RPMI7951 (cell line): Measurements from ENCODE around the gene SLC11A2. TPM values are rescaled to one million over a fixed set of nuclear protein-coding genes. Genes with fewer than 3 reads are reported as not detected.
"Not testable (repeated sequence)": the region's sequence is repeated elsewhere in the genome, so short reads cannot be mapped to it uniquely, and the experiment has no call there.

Experiments
- DNase-seq: peaks from one replicate; pipeline ENCODE4 v3.0.0-alpha.2; 2012; ENCODE audit warnings: low read depth
- total RNA-seq: library from RNA; depleted of rRNA; stranded (reverse); fragments of >200 nt; shearing (Covaris generic); gene quantifications from 2 replicates; pipeline ENCODE4 v1.2.3, GENCODE V29; 2014

SLC11A2 gene
- total RNA-seq, 1 experiment from 2014 or later: 28.8 TPM

DNA sequence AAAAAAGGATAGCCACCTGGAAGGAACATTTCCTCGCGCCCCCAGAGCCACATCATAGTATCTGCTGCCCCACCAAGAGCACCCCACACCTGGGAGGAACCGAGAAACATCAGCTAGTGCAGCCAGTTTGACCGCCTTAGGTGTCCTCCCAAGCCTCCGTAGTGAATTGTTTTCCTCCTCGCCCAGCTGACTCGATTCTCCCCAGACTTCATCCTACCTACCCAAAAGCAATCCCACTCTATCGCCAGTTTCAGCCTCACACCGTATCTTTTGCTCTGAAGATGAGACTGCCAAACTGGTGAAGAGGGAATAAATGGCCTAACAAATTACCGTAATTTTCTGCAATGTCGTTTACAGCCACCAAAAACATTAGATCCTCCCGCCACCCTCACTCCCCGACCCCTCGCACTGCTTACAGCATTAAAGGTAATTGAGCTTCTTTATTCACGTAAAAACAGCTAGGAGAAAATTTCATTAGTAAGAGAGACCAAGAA is 1.2 kb upstream of the SLC11A2 start:
- no peak for DNase-seq

DNA sequence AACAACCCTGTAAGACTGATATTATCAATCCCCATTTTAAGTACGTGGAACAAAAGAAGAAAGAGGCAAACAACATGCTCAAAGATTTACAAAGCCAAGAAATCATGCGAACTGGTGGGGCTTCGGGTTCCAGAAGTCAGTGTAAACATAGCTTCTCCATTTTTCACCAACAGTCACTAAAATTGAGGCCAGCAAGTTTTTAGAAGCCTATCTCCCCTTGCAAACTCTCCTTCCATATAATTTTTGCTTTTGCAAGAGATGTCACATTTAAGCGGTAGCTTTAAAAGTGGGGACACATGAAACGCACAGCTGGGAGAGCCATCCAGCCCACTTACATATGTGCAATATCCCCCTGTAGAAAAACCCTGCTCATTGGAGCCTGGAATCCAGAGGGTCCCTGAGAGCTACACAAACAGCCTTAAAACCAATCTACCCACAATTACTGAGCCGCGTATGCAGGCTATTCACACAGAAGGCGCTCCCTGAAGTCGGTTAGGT is 797 bp downstream of the SLC11A2 start:
- no peak for DNase-seq

DNA sequence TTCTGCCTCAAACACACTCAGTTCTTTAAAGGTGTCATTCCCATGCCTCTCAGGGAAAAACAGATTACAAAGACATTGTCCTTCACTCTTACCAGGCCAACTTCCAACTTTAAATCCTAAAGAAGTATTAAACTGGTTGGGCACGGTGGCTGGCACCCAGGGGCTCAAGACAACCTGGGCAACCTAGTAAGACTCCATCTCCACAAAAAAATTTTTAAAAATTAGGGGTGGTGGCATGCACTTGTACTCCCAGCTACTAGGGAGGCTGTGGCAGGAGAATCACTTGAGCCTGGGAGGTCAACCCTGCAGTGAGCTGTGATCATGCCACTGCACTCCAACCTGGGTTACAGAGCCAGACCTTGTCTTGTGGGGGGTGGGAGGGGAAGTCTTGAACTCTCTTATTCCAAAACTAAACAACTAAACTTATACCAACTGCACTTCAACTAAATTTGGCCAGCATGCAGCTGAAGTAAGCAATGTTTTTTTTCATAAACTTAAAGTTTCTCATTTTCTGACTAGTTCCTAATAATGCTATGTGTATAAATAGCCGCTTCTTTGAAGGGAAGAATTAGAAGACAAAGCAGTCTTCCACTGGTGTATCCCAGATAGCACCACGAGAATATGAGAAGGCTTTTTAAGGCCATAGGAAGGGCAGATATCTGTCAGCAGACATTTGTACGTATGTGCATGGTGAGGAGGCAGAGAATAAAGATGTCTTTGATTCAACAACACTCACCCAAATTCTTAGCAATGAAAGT is 2.4 kb downstream of the SLC11A2 start:
- peak; percentile 7 for DNase-seq

DNA sequence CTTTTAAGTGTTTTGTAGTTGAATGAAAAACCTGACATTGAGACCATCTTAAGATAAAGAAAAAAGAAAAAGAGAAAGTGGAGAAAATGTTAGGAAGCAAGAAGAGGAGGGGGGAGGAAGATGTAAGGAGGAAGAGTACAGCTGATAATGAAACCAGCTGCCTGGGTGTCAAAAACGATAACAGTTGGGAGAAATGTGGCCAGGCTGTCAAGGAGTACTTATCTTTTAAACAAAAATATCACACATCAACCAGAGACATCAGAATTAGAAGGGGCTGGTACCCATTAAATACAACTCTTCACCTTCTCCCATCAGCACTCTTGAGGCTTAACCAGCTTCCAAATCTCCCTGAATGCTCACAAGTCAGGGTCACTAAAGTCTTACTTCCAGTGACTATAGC is 4.5 kb downstream of the SLC11A2 start:
- no peak for DNase-seq

DNA sequence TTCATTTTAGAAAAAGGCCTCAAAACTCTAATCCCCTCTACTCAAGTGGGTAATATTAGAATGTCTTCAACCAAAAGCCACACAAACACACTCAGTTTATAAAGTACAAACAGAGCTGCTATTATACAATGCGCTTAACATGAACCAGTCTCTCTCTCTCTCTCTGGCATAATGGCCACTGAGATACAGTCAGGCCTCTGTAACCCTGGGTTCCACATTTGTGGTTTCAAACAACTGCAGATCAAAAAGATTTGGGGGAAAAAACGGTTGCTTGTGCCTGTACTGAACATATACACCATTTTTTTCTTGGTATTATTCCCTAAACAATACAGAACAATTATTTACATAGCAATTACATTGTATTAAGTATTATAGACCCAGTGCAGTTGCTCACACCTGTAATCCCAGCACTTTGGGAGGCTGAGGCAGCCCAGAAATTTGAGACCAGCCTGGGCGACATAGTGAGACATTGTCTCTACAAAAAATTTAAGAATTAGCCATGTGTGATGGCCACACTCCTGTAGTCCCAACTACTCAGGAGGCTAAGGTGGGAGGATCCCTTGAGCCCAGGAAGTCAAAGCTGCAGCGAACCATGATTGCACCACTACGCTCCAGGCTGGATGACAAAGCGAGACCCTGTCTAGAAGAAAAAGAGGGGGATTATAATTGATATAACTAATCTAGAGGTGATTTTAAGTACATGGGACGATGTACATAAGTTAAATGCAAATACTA is 5.6 kb downstream of the SLC11A2 start:
- peak; percentile 13 for DNase-seq

DNA sequence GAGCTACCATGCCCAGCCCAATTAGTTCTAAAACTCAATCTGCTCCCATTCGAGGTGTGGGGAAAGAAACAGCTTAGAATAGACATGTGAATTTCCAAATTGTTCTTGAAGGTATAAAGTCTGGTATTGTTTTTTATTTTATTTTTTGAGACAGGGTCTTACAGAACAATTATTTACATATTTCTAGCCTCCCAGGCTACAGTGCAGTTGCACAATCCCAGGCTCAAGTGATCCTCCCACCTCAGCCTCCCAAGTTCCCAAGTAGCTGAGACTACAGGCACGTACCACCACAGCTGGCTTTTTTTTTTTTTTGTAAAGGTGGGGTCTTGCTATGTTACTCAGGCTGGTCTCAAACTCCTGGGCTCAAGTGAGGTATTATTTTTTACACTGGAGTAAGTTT is 6.3 kb downstream of the SLC11A2 start:
- DNase-seq: no peak

DNA sequence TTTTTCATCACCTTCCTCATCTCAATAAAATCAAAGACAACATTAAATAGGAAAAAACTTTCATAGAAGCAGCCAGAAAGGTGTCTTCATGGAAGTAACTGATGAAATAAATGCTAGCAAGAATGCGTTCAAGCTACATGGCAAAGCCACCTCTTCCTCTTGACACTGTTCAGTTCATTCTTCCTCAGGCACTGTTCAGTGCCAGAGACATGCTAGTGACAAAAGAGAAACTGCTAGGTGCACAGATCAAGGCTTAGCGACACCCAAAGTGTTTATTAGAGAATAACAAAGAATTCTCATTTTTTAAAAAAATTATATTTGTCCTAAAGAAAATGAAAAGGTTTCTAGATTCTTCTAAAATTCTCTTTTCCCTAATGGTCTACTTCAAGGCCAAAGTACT is 7.2 kb downstream of the SLC11A2 start:
- no peak for DNase-seq

DNA sequence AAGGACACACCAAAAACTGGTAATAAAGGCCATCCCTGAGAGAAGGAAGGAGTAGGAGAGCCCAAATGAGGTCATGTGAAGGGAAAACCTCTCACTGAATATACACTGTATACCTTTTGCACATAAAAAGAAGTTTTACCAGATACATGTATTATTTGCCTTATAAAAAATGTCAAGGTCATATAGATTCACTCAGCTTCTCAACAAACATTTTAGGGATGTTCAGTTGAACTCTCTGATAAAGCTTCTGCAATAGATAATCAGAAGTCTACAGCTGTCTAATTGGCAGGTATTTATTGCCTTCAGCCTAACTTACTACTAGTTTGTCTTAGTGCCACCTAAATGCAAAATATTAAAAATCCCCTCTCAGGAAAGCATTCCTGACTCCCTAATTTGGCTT is 8.7 kb downstream of the SLC11A2 start:
- DNase-seq: no peak

DNA sequence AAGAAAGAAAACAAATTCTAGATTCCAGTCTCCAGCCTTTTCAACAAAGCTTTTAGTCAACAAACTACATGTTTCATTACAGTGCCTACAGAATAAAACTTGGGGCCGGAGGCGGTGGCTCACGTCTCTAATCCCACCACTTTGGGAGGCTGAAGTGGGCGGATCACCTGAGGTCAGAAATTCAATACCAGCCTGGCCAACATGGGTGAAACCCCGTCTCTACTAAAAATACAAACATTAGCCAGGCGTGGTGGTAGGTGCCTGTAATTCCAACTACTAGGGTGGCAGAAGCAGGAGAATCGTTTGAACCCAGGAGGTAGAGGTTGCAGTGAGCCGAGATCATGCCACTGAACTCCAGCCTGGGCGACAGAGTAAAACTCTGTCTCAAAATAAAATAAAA is 11.7 kb downstream of the SLC11A2 start:
- DNase-seq: not testable (repeated sequence)

DNA sequence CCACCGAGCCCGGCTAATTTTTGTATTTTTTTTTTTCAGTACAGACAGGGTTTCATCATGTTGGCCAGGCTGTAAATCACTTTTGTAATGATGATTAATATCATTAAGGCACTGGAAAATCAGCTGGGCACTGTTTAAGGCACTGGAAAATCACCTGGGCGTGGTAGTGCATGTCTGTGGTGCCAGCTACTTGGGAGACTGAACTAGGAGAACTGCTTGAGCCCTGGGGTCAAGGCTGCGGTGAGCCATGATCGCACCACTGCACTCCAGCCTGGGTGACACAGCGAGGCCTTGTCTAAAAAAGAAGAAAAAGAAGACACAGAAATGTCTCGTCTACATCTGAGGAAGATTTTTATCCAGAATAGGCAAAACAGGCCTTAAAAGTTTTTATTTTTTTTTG is 12.7 kb downstream of the SLC11A2 start:
- peak; percentile 55 for DNase-seq

DNA sequence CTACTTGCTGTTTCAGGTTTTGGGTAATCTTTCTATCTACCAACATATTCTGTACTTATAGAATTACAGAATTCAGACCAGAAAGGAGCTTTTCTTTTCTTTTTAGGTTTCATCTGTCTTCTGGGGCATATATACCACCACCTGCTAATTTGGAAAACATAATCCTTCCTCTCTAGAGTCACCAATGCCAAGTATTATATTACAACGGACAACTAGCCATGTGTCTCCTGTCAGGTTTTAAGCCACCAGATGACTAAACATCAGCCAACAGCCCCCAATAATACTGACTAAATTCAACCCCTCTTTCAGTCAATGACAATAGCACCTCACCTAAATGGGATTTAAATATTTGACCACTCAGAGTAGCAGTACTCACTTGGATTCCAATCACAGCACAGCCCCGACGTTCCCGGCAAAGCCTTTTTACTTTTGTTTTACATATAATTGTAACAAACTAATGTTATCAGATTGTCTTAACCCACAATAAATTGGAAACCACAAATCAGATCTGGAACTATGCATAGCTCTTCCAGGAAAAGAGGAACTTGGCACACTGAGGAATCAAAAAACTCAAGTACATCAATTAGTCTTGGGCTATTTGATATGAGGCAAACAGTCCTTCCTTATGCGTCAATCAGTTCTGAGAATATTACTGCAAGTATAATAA is 13.5 kb downstream of the SLC11A2 start:
- DNase-seq: no peak

DNA sequence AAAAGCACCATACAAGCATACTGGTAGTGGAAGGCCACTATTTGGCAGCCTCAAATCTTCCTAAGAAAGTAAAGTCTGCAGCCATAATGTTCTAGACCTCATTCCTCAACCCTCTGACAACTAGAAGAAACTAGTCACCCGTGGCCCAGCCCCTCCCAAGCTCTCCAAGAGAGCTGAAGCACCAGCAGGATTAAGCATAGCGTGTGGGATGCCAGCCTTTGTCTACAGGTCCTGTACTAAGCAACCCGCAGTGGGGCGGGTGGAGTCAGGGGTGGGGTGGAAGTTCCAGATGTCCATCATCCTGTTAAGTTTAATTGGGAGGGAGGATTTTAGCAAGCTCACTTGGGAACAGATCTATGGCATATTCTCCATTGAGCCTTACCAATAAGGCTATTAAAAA is 14.2 kb downstream of the SLC11A2 start:
- DNase-seq: no peak

DNA sequence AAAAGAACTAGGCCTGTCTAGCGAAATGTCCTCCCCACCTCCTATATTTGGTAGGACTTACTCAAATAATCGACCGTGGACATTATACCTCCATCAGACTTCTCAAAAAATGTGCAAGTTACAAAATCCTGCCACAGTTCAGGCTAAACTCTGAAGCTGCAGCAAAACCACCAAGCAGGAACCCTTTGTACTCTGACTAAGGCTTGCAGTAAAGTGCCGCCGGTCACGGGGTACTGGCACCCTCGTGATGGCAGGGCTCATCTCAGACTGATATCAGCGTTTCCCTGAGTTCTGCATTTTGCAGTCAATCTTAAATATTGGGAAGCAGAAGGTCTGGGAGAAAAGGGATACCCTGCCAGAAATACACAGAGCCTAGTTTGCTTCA is 17.1 kb downstream of the SLC11A2 start:
- DNase-seq: peak; percentile 51

DNA sequence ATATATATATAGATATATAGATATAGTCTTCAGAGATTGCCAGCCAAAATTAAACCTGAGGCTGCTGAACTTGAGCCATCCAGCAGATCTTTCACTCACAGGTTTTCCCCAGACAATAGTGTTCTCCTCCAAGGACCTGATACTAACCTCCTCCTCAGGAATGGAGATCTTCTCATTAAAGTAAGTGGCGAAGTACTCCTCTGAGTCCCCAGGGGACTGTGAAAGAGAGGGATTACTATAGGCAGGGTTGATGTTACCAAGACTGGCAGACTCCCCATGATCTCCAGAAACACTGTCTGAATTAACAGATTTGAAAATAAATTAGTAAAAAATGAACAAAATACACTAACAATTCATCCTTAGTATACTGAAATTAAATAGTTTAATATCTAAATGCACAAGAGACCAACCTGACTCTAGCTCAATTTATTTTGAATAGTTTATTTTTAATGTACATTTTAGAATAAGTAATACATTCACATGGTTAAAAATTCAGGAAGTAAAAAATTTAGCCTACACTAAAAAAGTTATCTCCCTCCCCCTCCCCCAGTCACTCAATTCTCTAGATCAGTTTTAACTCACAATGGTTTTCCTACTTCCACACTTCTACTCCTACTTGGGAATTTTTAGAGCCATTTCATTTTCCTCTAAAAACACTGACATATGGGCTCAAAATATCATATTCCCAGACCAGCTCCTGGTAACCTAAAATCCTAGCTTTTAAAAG is 17.7 kb downstream of the SLC11A2 start:
- no peak for DNase-seq

DNA sequence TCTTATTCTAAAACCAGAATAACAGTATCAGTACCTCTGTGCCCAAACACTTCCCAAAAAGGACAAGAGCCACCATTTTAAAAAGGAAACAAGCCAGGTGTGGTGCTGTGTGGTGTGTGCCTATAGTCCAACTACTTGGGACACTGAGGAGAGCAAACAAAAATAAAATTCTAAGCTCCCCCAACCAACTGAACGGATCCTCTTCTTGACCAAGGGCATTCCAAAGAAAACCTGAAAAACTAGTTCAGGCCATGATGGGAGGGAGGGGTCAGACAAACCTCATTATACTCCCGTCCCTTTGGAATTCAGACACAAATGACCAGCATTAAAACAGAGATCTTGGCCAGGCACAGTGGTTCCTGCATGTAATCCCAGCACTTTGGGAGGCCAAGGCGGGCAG is 20.5 kb downstream of the SLC11A2 start:
- DNase-seq: no peak

DNA sequence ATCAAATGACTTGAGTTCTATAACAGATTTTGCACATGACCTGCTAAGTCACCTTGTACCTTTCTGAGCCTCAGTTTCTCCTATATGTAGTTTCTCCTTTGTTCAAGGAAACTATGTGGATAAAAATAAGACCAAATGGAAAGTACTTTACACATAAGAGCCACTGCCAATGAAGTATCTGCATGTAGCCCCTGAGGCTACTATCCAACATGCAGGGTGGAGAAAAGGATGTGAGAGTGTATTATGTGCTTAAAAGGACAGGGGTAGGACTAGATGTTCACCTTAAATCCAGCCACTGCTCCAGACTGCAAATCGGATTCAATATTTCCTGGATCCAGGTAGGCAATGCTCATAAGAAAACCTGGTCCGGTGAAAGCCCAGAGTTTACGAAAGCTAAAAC is 21.2 kb downstream of the SLC11A2 start:
- DNase-seq: no peak

DNA sequence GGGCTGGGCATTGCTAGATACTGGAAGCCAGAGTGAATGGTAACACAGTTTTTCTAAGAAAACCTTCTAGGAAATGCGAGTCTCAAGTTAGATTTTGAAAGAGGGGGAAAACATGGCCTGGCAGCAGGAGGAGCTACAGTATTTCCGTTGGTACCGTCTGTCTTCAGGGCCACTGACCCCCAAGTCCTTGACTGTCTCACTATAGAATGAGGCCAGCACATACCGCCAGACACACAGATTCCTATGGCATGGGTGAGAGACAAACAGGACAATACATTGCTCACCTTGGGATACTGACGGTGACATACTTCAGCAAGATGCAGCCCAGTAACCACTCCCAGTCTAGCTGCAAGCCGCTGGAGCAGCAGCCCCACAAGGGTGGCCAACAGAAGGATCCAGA is 21.7 kb downstream of the SLC11A2 start:
- DNase-seq: no peak

DNA sequence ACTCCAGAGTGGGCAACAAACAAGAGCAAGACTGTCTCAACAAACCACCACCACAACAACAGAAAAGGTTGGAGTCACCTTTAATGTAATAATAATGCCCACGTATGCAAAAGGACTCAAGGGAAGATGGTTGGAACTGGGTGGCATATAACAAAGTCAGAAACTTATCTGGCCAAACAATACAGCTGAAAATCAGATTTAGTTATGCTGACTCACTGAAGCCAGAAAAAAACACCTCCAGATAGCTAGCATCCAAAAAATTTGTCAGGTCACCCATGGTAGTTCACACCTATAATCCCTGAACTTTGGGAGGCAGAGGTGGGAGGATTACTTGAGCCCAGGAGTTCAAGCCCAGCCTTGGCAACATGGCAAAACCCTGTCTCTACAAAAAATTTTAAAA is 24.4 kb downstream of the SLC11A2 start:
- DNase-seq: no peak

DNA sequence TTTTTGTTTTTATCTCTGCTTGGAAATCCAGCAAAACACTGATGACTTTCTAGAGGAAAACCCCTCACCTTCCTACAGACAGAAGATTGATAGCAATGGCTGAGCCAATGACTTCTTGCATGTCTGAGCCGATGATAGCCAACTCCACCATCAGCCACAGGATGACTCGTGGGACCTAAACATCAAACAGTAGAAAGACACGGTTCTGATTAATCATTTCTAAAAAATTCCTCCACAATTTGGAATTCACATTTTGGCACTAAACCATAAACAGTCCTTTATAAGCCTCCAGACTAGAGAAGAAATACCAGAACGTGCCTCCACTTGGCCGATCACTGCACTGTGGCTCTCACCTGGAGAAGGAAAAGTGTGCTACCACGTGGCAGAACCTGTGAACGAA is 25.9 kb downstream of the SLC11A2 start:
- peak; percentile 37 for DNase-seq

DNA sequence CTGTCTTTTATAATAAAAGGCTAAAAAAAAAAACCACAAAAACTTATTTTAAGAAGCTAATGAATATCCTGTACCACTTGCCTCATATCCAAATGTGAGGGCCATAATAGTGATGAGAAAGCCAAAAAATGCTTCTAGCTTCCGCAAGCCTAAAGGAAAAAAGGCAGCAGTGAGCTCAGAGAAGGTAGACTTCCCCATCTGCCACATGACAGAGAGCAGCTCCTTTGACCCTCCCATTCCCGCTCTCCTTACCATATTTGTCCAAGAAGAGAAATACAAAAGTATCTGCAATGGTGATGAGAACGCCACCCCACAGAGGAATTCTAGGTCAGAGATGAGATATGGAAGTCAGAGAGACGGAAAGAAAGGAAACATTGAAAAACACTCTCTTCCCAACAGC is 27.1 kb downstream of the SLC11A2 start:
- no peak for DNase-seq

DNA sequence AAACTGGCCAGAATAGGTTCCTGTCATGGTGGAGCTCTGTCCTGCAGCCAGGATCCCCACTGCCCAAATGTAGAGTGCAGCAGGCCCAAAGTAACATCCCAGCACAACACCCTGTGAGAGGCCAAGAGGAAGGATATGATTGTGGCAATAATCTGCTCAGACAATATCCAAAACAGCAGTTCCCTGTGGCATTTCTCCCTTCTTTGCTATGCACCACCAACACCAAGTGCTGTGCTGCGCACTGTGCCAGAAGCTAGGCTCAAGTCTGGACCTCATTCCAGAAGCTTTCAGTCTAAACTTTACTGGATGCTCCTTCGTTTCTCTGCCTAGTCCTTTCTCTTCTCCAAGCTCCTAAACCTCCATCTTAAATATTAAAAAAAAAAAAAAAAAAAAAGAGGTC is 33.4 kb downstream of the SLC11A2 start:
- DNase-seq: no peak

DNA sequence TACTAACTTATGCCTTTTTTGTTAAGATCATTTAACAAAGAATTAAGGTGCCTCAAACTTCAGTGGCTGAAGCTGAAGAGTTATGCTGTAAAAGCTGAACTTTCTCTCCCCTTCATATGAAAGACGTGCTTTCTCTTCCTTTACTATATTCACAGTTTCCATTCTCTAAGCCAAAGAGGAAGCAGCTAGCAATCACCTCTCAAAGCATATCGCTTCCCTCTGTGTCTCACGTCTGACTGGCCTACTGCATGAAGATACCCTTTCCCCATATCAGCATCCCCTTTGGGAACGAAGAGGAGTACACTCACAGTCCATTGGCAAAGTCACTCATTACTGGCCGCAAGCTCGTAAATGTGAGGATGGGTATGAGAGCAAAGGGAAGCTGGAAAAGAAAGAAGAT is 34.9 kb downstream of the SLC11A2 start:
- DNase-seq: no peak
